A673 (cell line): Measurements from ENCODE around the gene LRP6. TPM values are rescaled to one million over a fixed set of nuclear protein-coding genes. Genes with fewer than 3 reads are reported as not detected.

Source experiments
- BruUV-seq: library from RNA; stranded (reverse); fragments of 400-500 nt; replicated peaks from 2 replicates; lab custom pipeline; 2021; lab: Mats Ljungman, UMichigan
- CTCF ChIA-PET: fragments of 300-600 bp; sonication (Branson Sonifier 250); formaldehyde crosslinking; loops from one replicate; lab custom pipeline; 2022; ENCODE audit warnings: antibody characterized with exemption; lab: Charles Lee
- POLR2A ChIA-PET: fragments of 300-600 bp; sonication (Branson Sonifier 250); formaldehyde crosslinking; loops from one replicate; lab custom pipeline; 2022; ENCODE audit warnings: antibody characterized with exemption; ENCODE audit not compliant: low non-redundant PET; lab: Charles Lee
- DNase-seq: peaks from one replicate; pipeline ENCODE4 v3.0.0-alpha.2; 2015; ENCODE audit warnings: low spot score
- H3K27ac ChIP-seq: fragments of 200-600 bp; sonication (generic); 2 replicates; pipeline ENCODE4 v1.5.1; 2016; ENCODE audit warnings: mixed run types, low read depth, mild to moderate bottlenecking, mixed read lengths, antibody characterized with exemption, low read length; ENCODE audit not compliant: poor library complexity, severe bottlenecking
- H3K27me3 ChIP-seq: fragments of 200-600 bp; sonication (generic); replicated peaks from 2 replicates; pipeline ENCODE4 v1.6.1; 2017; ENCODE audit warnings: mixed run types, low read depth, mild to moderate bottlenecking, mixed read lengths, antibody characterized with exemption, low read length; ENCODE audit not compliant: insufficient read depth, poor library complexity
- H3K36me3 ChIP-seq: fragments of 200-600 bp; sonication (generic); 2 replicates; pipeline ENCODE4 v1.6.1; 2016; ENCODE audit warnings: mixed run types, mild to moderate bottlenecking, mixed read lengths, antibody characterized with exemption, low read length; ENCODE audit not compliant: insufficient read depth, poor library complexity, severe bottlenecking
- H3K4me1 ChIP-seq: fragments of 200-600 bp; sonication (generic); 2 replicates; pipeline ENCODE4 v1.6.1; 2017; ENCODE audit warnings: mixed run types, mild to moderate bottlenecking, mixed read lengths, antibody characterized with exemption, low read length; ENCODE audit not compliant: insufficient read depth, poor library complexity, severe bottlenecking
- H3K4me3 ChIP-seq: fragments of 200-600 bp; sonication (generic); 2 replicates; pipeline ENCODE4 v1.5.1; 2016; ENCODE audit warnings: low read depth, mixed run types, mild to moderate bottlenecking, mixed read lengths, low read length; ENCODE audit not compliant: poor library complexity, severe bottlenecking
- H3K9me3 ChIP-seq: fragments of 200-600 bp; sonication (generic); 2 replicates; pipeline ENCODE4 v1.6.1; 2016; ENCODE audit warnings: mixed run types, low read depth, mild to moderate bottlenecking, mixed read lengths, antibody characterized with exemption, low read length; ENCODE audit not compliant: poor library complexity, severe bottlenecking
- CTCF ChIP-seq: fragments of 300-800, 200-600 bp; sonication (generic); conservative IDR thresholded peaks from 2 replicates; pipeline ENCODE4 v1.5.1; 2017; ENCODE audit warnings: low read depth, mild to moderate bottlenecking, antibody characterized with exemption, low read length, moderate library complexity, mixed read lengths
- EZH2 ChIP-seq: fragments of 200-600 bp; sonication (generic); IDR thresholded peaks from 2 replicates; pipeline ENCODE4 v1.6.1; 2017; ENCODE audit warnings: borderline replicate concordance, low read depth, mild to moderate bottlenecking, mixed read lengths, antibody characterized with exemption, low read length; ENCODE audit not compliant: poor library complexity, severe bottlenecking
- intact Hi-C: fragments of 100-400 bp; cut with micrococcal nuclease; formaldehyde crosslinking; loops from one replicate; pipeline ENCODE4 v1.10.0; 2022; ENCODE audit not compliant: unreplicated experiment
- microRNA-seq: library from miRNA; unstranded; fragments of <30 nt; microRNA quantifications from one replicate; pipeline ENCODE4 v1.2.0, GENCODE V29; 2021
- total RNA-seq: library from RNA; stranded (reverse); gene quantifications from 2 replicates; pipeline ENCODE4 v1.2.3, GENCODE V29; 2021

LRP6 gene
- total RNA-seq, 1 experiment from 2014 or later, result 97.4 TPM

GRCh38 chr12:12069821-12070548 lies 196.9 kb downstream of the LRP6 start:
- TF ChIP-seq EZH2 (no peak), CTCF (no peak)
- POLR2A ChIA-PET, result no interaction called here
- intact Hi-C loops, result no loop called here
- Histone ChIP-seq H3K27me3 (no peaks in the 10 kb centered on the region), H3K27ac (no peak overlapping the region), H3K36me3 (no peaks in the 10 kb centered on the region), H3K4me3 (no peak overlapping the region), H3K4me1 (no peaks in the 10 kb centered on the region), H3K9me3 (no peaks in the 10 kb centered on the region)
- BruUV-seq, result no TSS peak
- CTCF ChIA-PET, result interaction anchor here (0.6 kb wide), 1 partner anchor 10 kb away, joined by 4 read pairs; no protein-coding TSS in a partner anchor
- DNase-seq, result no peak

- CTCF ChIA-PET, result no interaction called here
- POLR2A ChIA-PET, result no interaction called here
- Histone ChIP-seq H3K27ac (no peak overlapping the region), H3K27me3 (no peaks in the 10 kb centered on the region), H3K4me3 (no peak overlapping the region), H3K4me1 (no peaks in the 10 kb centered on the region), H3K9me3 (no peaks in the 10 kb centered on the region), H3K36me3 (no peaks in the 10 kb centered on the region)
- BruUV-seq, result no TSS peak
- DNase-seq, result no peak
- TF ChIP-seq CTCF, result no peak
- TF ChIP-seq EZH2, result no peak
- intact Hi-C loops, result no loop called here
Observed at GRCh38 chr12:12068751-12069150, 198.1 kb downstream of the LRP6 start.

Small RNA genes within 50 kb of the gene (microRNA-seq; reads per million reads assigned to microRNA genes)
- gene MIR1244-4, result not detected

Other genes starting within 250 kb of the LRP6 start
- gene BCL2L14, start 196.1 kb downstream of the LRP6 start, total RNA-seq, result not detected in 2 replicates
- 10.5 TPM in 2 replicates for gene MANSC1, start 83.2 kb upstream of the LRP6 start, total RNA-seq
- gene BORCS5, start 90.0 kb upstream of the LRP6 start, total RNA-seq, result 14.7 and 17.7 TPM in 2 replicates